ENCODE data around the gene TTYH3.

The TTYH3 gene

GRCh38 chr7:2649991-2650390 is 18.2 kb downstream of the TTYH3 start:
- WGBS, 2 donors (ENCODE audit: extremely low coverage in 2 of 2, insufficient read length in 2 of 2, insufficient replicate concordance in 1 of 2): no CpG with 5 or more reads among the region's 11 CpGs
- H2BK12ac ChIP-seq (ENCODE audit: low read length): no peak overlapping the region
- peaks cover 5 to 12% of the 10 kb centered on the region in 2 donors for H3K4me1 ChIP-seq (ENCODE audit: control insufficient read depth in 2 of 2, insufficient read depth in 1 of 2, low read depth in 1 of 2, low read length in 2 of 2)
- H2BK5ac ChIP-seq (ENCODE audit: low read length): no peak overlapping the region
- no peaks in the 10 kb centered on the region for H3K27me3 ChIP-seq (ENCODE audit: control insufficient read depth in 3 of 3, insufficient read depth in 3 of 3, low read depth in 1 of 3, low read length in 3 of 3)
- no peak overlapping the region for H3K4me3 ChIP-seq (ENCODE audit: low read length in 2 of 2)
- H2AFZ ChIP-seq (ENCODE audit: low read length): no peak overlapping the region
- no peak for DNase-seq (ENCODE audit: low spot score)
- peaks cover 24% of the 10 kb centered on the region for H3K79me1 ChIP-seq (ENCODE audit: low read depth, low read length)
- H4K8ac ChIP-seq (ENCODE audit: low read depth, low read length): no peak overlapping the region
- H3K9me3 ChIP-seq (replicated peaks in 1 of 2; ENCODE audit: control insufficient read depth in 2 of 2, insufficient read depth in 1 of 2, low read depth in 1 of 2, low read length in 2 of 2): peaks cover 0 to 2% of the 10 kb centered on the region in 2 donors
- peak overlapping the region; percentile 38 for H3K18ac ChIP-seq (ENCODE audit: low read length)
- H3K9ac ChIP-seq (ENCODE audit: low read depth, low read length, poor library complexity): no peak overlapping the region
- no peak overlapping the region for H2BK15ac ChIP-seq (ENCODE audit: low read length)
- no peak overlapping the region for H3K4me2 ChIP-seq (ENCODE audit: insufficient read depth, low read length, poor library complexity, severe bottlenecking)
- no peak overlapping the region for H2AK5ac ChIP-seq (ENCODE audit: low read depth, low read length)
- no peak overlapping the region for H4K91ac ChIP-seq (ENCODE audit: low read depth, low read length, poor library complexity)
- H3K4ac ChIP-seq (ENCODE audit: low read length): no peak overlapping the region
- H3K27ac ChIP-seq (replicated peaks; ENCODE audit: low read length): no peak overlapping the region
- H3K36me3 ChIP-seq (replicated peaks in 1 of 2; ENCODE audit: control insufficient read depth in 2 of 2, insufficient read depth in 2 of 2, low read length in 2 of 2): peaks cover 48 to 84% of the 10 kb centered on the region in 2 donors
- H3K23ac ChIP-seq (ENCODE audit: low read depth, low read length, poor library complexity): no peak overlapping the region
- no peak overlapping the region for H3K14ac ChIP-seq (ENCODE audit: low read length)
- H2BK120ac ChIP-seq (ENCODE audit: low read depth, low read length): no peak overlapping the region

GRCh38 chr7:2650451-2650850 is 18.7 kb downstream of the TTYH3 start:
- H3K27ac ChIP-seq (replicated peaks; ENCODE audit: low read length): no peak overlapping the region
- H3K14ac ChIP-seq (ENCODE audit: low read length): no peak overlapping the region
- H3K23ac ChIP-seq (ENCODE audit: low read depth, low read length, poor library complexity): no peak overlapping the region
- H2AK5ac ChIP-seq (ENCODE audit: low read depth, low read length): no peak overlapping the region
- peaks cover 1 to 7% of the 10 kb centered on the region in 2 donors for H3K4me1 ChIP-seq (ENCODE audit: control insufficient read depth in 2 of 2, insufficient read depth in 1 of 2, low read depth in 1 of 2, low read length in 2 of 2)
- H3K27me3 ChIP-seq (ENCODE audit: control insufficient read depth in 3 of 3, insufficient read depth in 3 of 3, low read depth in 1 of 3, low read length in 3 of 3): no peaks in the 10 kb centered on the region
- WGBS, 2 donors (ENCODE audit: extremely low coverage in 2 of 2, insufficient read length in 2 of 2, insufficient replicate concordance in 1 of 2): no CpG with 5 or more reads among the region's 8 CpGs
- no peak overlapping the region for H3K4ac ChIP-seq (ENCODE audit: low read length)
- H4K8ac ChIP-seq (ENCODE audit: low read depth, low read length): no peak overlapping the region
- peaks cover 47 to 87% of the 10 kb centered on the region in 2 donors for H3K36me3 ChIP-seq (replicated peaks in 1 of 2; ENCODE audit: control insufficient read depth in 2 of 2, insufficient read depth in 2 of 2, low read length in 2 of 2)
- H3K4me3 ChIP-seq (ENCODE audit: low read length in 2 of 2): no peak overlapping the region
- DNase-seq (ENCODE audit: low spot score): no peak
- H3K9me3 ChIP-seq (replicated peaks in 1 of 2; ENCODE audit: control insufficient read depth in 2 of 2, insufficient read depth in 1 of 2, low read depth in 1 of 2, low read length in 2 of 2): peaks cover 0 to 2% of the 10 kb centered on the region in 2 donors
- H2BK5ac ChIP-seq (ENCODE audit: low read length): no peak overlapping the region
- H2BK15ac ChIP-seq (ENCODE audit: low read length): no peak overlapping the region
- H3K79me1 ChIP-seq (ENCODE audit: low read depth, low read length): peaks cover 19% of the 10 kb centered on the region
- no peak overlapping the region for H2AFZ ChIP-seq (ENCODE audit: low read length)
- H3K4me2 ChIP-seq (ENCODE audit: insufficient read depth, low read length, poor library complexity, severe bottlenecking): no peak overlapping the region
- H3K9ac ChIP-seq (ENCODE audit: low read depth, low read length, poor library complexity): no peak overlapping the region
- no peak overlapping the region for H4K91ac ChIP-seq (ENCODE audit: low read depth, low read length, poor library complexity)
- no peak overlapping the region for H2BK12ac ChIP-seq (ENCODE audit: low read length)
- H3K18ac ChIP-seq (ENCODE audit: low read length): no peak overlapping the region
- H2BK120ac ChIP-seq (ENCODE audit: low read depth, low read length): no peak overlapping the region

GRCh38 chr7:2651336-2651735 is 19.6 kb downstream of the TTYH3 start:
- no peak overlapping the region for H3K9ac ChIP-seq (ENCODE audit: low read depth, low read length, poor library complexity)
- H2BK120ac ChIP-seq (ENCODE audit: low read depth, low read length): no peak overlapping the region
- H3K4me3 ChIP-seq (ENCODE audit: low read length in 2 of 2): no peak overlapping the region
- H3K36me3 ChIP-seq (replicated peaks in 1 of 2; ENCODE audit: control insufficient read depth in 2 of 2, insufficient read depth in 2 of 2, low read length in 2 of 2): peaks cover 49 to 93% of the 10 kb centered on the region in 2 donors
- H3K18ac ChIP-seq (ENCODE audit: low read length): no peak overlapping the region
- no peak overlapping the region for H2BK15ac ChIP-seq (ENCODE audit: low read length)
- WGBS, 2 donors (ENCODE audit: extremely low coverage in 2 of 2, insufficient read length in 2 of 2, insufficient replicate concordance in 1 of 2): no CpG with 5 or more reads among the region's 15 CpGs
- H3K4me1 ChIP-seq (ENCODE audit: control insufficient read depth in 2 of 2, insufficient read depth in 1 of 2, low read depth in 1 of 2, low read length in 2 of 2): peaks cover 1 to 2% of the 10 kb centered on the region in 2 donors
- no peaks in the 10 kb centered on the region for H3K27me3 ChIP-seq (ENCODE audit: control insufficient read depth in 3 of 3, insufficient read depth in 3 of 3, low read depth in 1 of 3, low read length in 3 of 3)
- H3K27ac ChIP-seq (replicated peaks; ENCODE audit: low read length): no peak overlapping the region
- H2BK5ac ChIP-seq (ENCODE audit: low read length): no peak overlapping the region
- no peak overlapping the region for H4K8ac ChIP-seq (ENCODE audit: low read depth, low read length)
- H4K91ac ChIP-seq (ENCODE audit: low read depth, low read length, poor library complexity): no peak overlapping the region
- H2BK12ac ChIP-seq (ENCODE audit: low read length): no peak overlapping the region
- no peak overlapping the region for H3K4ac ChIP-seq (ENCODE audit: low read length)
- H3K23ac ChIP-seq (ENCODE audit: low read depth, low read length, poor library complexity): no peak overlapping the region
- no peak for DNase-seq (ENCODE audit: low spot score)
- peaks cover 21% of the 10 kb centered on the region for H3K79me1 ChIP-seq (ENCODE audit: low read depth, low read length)
- peaks cover 0 to 2% of the 10 kb centered on the region in 2 donors for H3K9me3 ChIP-seq (replicated peaks in 1 of 2; ENCODE audit: control insufficient read depth in 2 of 2, insufficient read depth in 1 of 2, low read depth in 1 of 2, low read length in 2 of 2)
- H3K14ac ChIP-seq (ENCODE audit: low read length): no peak overlapping the region
- H3K4me2 ChIP-seq (ENCODE audit: insufficient read depth, low read length, poor library complexity, severe bottlenecking): no peak overlapping the region
- no peak overlapping the region for H2AFZ ChIP-seq (ENCODE audit: low read length)
- no peak overlapping the region for H2AK5ac ChIP-seq (ENCODE audit: low read depth, low read length)

GRCh38 chr7:2651847-2652735 is 20.3 kb downstream of the TTYH3 start:
- Histone ChIP-seq H3K27me3 (ENCODE audit: control insufficient read depth in 3 of 3, insufficient read depth in 3 of 3, low read depth in 1 of 3, low read length in 3 of 3) (no peaks in the 10 kb centered on the region), H3K4me1 (ENCODE audit: control insufficient read depth in 2 of 2, insufficient read depth in 1 of 2, low read depth in 1 of 2, low read length in 2 of 2) (peaks cover 0 to 1% of the 10 kb centered on the region in 2 donors), H2BK5ac (ENCODE audit: low read length) (no peak overlapping the region), H3K4me3 (ENCODE audit: low read length in 2 of 2) (peak overlapping the region in 1 of 2 donors; percentile 3), H3K79me1 (ENCODE audit: low read depth, low read length) (peaks cover 17% of the 10 kb centered on the region), H3K4ac (ENCODE audit: low read length) (no peak overlapping the region), H3K9ac (ENCODE audit: low read depth, low read length, poor library complexity) (peak overlapping the region; percentile 79), H3K9me3 (replicated peaks in 1 of 2; ENCODE audit: control insufficient read depth in 2 of 2, insufficient read depth in 1 of 2, low read depth in 1 of 2, low read length in 2 of 2) (peaks cover 0 to 2% of the 10 kb centered on the region in 2 donors), H4K8ac (ENCODE audit: low read depth, low read length) (no peak overlapping the region), H2BK12ac (ENCODE audit: low read length) (peak overlapping the region; percentile 1), H2BK120ac (ENCODE audit: low read depth, low read length) (no peak overlapping the region), H3K14ac (ENCODE audit: low read length) (no peak overlapping the region), H4K91ac (ENCODE audit: low read depth, low read length, poor library complexity) (no peak overlapping the region), H3K4me2 (ENCODE audit: insufficient read depth, low read length, poor library complexity, severe bottlenecking) (no peak overlapping the region), H3K27ac (replicated peaks; ENCODE audit: low read length) (no peak overlapping the region), H3K36me3 (replicated peaks in 1 of 2; ENCODE audit: control insufficient read depth in 2 of 2, insufficient read depth in 2 of 2, low read length in 2 of 2) (peaks cover 53 to 94% of the 10 kb centered on the region in 2 donors), H2AFZ (ENCODE audit: low read length) (no peak overlapping the region), H2AK5ac (ENCODE audit: low read depth, low read length) (no peak overlapping the region), H3K23ac (ENCODE audit: low read depth, low read length, poor library complexity) (peak overlapping the region; percentile 76), H3K18ac (ENCODE audit: low read length) (peak overlapping the region; percentile 61), H2BK15ac (ENCODE audit: low read length) (no peak overlapping the region)
- no CpG with 5 or more reads among the region's 28 CpGs for WGBS, 2 donors (ENCODE audit: extremely low coverage in 2 of 2, insufficient read length in 2 of 2, insufficient replicate concordance in 1 of 2)
- no peak for DNase-seq (ENCODE audit: low spot score)

Data from neuronal stem cell (in vitro differentiated cells).